Neural progenitor cell (in vitro differentiated cells): ENCODE measurements around the gene ADORA1.

ENCODE experiments used
- EZH2phosphoT487 ChIP-seq: fragments of 200-600 bp; sonication (generic); IDR thresholded peaks from 2 replicates; pipeline ENCODE4 v1.6.1; 2017; ENCODE audit warnings: antibody characterized with exemption
- TF ChIP-seq, protein P1 (sequence below): fragments of 200-600 bp; sonication (generic); IDR thresholded peaks from 2 replicates; pipeline ENCODE4 v1.5.1; 2017; ENCODE audit warnings: antibody characterized with exemption, mild to moderate bottlenecking

DNA sequence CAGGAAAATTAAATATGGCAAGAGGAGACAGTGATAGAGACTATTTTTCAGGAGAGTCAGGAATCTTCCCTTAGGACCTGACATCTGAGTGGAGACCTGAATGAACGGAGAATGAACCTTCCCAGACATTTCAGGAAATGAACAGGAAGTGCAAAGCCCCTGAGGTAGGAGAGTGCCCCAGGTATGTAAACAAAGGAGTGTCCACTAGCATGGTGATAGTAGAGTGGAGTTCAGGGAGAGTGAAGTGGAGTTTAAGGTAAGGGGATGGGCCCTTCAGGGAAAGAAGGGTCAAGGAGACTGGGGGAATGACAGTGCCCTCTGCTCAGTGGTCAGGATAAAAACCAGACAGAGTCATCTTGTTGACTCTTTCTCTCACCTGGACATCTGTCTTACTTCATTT lies 28.8 kb downstream of the ADORA1 start:
- TF ChIP-seq, protein P1, sequence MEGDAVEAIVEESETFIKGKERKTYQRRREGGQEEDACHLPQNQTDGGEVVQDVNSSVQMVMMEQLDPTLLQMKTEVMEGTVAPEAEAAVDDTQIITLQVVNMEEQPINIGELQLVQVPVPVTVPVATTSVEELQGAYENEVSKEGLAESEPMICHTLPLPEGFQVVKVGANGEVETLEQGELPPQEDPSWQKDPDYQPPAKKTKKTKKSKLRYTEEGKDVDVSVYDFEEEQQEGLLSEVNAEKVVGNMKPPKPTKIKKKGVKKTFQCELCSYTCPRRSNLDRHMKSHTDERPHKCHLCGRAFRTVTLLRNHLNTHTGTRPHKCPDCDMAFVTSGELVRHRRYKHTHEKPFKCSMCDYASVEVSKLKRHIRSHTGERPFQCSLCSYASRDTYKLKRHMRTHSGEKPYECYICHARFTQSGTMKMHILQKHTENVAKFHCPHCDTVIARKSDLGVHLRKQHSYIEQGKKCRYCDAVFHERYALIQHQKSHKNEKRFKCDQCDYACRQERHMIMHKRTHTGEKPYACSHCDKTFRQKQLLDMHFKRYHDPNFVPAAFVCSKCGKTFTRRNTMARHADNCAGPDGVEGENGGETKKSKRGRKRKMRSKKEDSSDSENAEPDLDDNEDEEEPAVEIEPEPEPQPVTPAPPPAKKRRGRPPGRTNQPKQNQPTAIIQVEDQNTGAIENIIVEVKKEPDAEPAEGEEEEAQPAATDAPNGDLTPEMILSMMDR = no peak
- no peak for TF ChIP-seq EZH2phosphoT487
